Measurements from ENCODE around the gene AFF4.

DNA sequence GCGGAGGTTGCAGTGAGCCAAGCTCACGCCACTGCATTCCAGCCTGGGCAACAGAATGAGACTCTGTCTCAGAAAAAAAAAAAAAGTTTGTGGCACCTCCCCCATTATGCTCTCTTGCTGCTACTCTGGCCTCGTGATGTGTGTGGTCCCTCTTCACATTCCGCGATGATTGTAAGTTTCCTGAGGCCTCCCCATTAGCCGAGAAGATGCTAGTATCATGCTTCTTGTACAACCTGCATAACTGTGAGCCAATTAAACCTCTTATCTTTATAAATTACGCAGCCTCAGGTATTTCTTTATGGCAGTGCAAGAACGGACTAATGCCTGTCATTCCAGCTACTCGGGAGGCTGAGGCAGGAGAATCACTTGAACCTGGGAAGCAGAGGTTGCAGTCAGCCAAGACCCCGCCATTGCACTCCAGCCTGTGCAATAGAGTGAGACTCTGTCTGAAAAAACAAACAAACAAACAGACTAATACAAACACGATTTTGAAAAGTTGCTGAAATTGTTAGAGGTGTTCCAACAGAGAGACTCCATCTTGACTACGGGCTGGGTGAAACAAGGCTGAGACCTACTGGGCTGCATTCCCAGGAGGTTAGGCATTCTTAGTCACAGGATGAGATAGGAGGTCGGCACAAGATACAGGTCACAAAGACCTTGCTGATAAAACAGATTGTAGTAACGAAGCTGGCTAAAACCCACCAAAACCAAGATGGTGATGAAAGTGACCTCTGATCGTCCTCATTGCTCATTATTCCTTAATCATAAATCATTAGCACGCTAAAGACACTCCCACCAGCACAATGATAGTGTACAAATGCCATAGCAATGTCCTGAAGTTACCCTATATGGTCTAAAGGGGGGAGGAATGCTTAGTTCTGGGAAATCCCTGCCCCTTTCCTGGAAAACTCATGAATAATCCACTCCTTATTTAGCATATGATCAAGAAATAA, 8.3 kb upstream of the AFF4 start:
- no peak for TF ChIP-seq CTCF (conservative IDR thresholded peaks at IDR 0.05 in 1 of 2, IDR thresholded peaks at IDR 0.05 in 1 of 2; ENCODE audit: extremely low read depth in 1 of 2, insufficient read depth in 1 of 2, low read depth in 1 of 2, low read length in 2 of 2)
- no peak for TF ChIP-seq EZH2 (IDR thresholded peaks at IDR 0.05; ENCODE audit: borderline replicate concordance, low read length)
